Breast epithelium (tissue), 4 donors: ENCODE results near the gene BBS12. TPM values are rescaled to one million over a fixed set of nuclear protein-coding genes. Genes with fewer than 3 reads are reported as not detected.

Experiments
- DNase-seq, 2 donors: peaks; one replicate each; pipeline ENCODE4 v3.0.0-alpha.2; 2019; ENCODE audit warnings: low spot score in 2 of 2
- H3K27ac ChIP-seq, 2 donors: fragments of 200-600 bp; sonication (generic) in 1 of 2; one replicate each; pipeline ENCODE4 v1.5.1; 2016 to 2019; ENCODE audit warnings: mild to moderate bottlenecking in 1 of 2
- H3K27me3 ChIP-seq, 2 donors: fragments of 200-600 bp; sonication (generic) in 1 of 2; one replicate each; pipeline versions ENCODE4 v1.5.1 to v1.6.0; 2017 to 2019; ENCODE audit warnings: control low read depth in 1 of 2, mild to moderate bottlenecking in 1 of 2
- H3K36me3 ChIP-seq: fragments of 200-600 bp; one replicate; pipeline ENCODE4 v1.5.1; 2019
- H3K4me1 ChIP-seq, 2 donors: fragments of 200-600 bp; sonication (generic); one replicate each; pipeline ENCODE4 v1.5.1; 2016 to 2019; ENCODE audit warnings: control low read depth in 1 of 2
- H3K4me3 ChIP-seq, 3 donors: fragments of 200-600 bp; sonication (generic); 1 replicate in 2 of 3; 2 replicates in 1 of 3; pipeline ENCODE4 v1.5.1; 2016 to 2019; ENCODE audit warnings: mild to moderate bottlenecking in 3 of 3, moderate library complexity in 2 of 3
- H3K9me3 ChIP-seq, 2 donors: fragments of 200-600 bp; sonication (generic) in 1 of 2; one replicate each; pipeline ENCODE4 v1.5.1; 2016 to 2019; ENCODE audit warnings: control low read depth in 1 of 2
- CTCF ChIP-seq, 3 donors: fragments of 450-650 bp; IDR thresholded peaks; one replicate each; pipeline ENCODE4 v1.5.1; 2016 to 2017; ENCODE audit warnings: antibody characterized with exemption in 3 of 3, mild to moderate bottlenecking in 3 of 3, moderate library complexity in 3 of 3
- POLR2A ChIP-seq: fragments of 450-650 bp; IDR thresholded peaks from one replicate; pipeline ENCODE4 v1.6.1; 2016; ENCODE audit warnings: antibody characterized with exemption, mild to moderate bottlenecking, moderate library complexity
- POLR2AphosphoS5 ChIP-seq, 3 donors: sonication (generic); formaldehyde crosslinking; IDR thresholded peaks; one replicate each; pipeline ENCODE4 v1.6.1; 2017; ENCODE audit warnings: antibody characterized with exemption in 3 of 3
- intact Hi-C: fragments of 100-400 bp; cut with DNase I; formaldehyde crosslinking; loops from one replicate; pipeline ENCODE4 v1.15.1; 2023; ENCODE audit warnings: low total_unique reads
- total RNA-seq, 3 donors: library from RNA; depleted of rRNA; stranded (reverse); fragments of >200 nt; gene quantifications; one replicate each; pipeline ENCODE4 v1.1.0, GENCODE V29; 2016

The BBS12 gene
- total RNA-seq, 3 donors from 2014 or later, result 2.7 to 15.2 (median 5.6) TPM

- Histone ChIP-seq H3K36me3 (no peaks in the 10 kb centered on the region), H3K9me3 (no peaks in the 10 kb centered on the region), H3K4me3 (no peak overlapping the region), H3K4me1 (no peaks in the 10 kb centered on the region), H3K27me3 (no peaks in the 10 kb centered on the region), H3K27ac (peak overlapping the region; percentile 45 to 66)
- DNase-seq, result no peak
- TF ChIP-seq CTCF (IDR thresholded peaks at IDR 0.05) (no peak), POLR2AphosphoS5 (IDR thresholded peaks at IDR 0.05) (no peak), POLR2A (no peak)
- intact Hi-C loops, result no loop called here
Observed at GRCh38 chr4:122787940-122788339, 55.4 kb downstream of the BBS12 start.

DNA sequence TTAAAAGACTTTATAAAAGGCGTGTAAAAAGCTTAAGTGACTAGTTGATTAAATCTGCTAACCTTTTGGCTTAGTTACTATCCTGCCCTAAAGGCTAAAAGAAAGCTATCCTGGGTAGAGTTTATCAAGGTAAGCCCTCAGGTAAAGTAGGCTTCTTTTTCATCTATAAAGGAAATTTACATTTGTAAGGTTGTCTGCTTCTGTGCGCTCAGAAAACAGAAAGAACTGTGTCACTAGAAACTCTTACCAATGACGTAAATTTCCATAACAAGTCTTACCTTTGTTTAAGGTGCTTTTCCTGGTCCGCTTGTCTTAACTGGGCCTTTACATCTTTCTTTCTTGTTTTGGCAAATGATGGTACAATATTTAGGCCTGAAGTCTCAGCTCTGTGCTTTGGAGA lies 56.4 kb downstream of the BBS12 start:
- no peaks in the 10 kb centered on the region for H3K27me3 ChIP-seq
- TF ChIP-seq POLR2AphosphoS5 (IDR thresholded peaks at IDR 0.05), result no peak
- no peak for TF ChIP-seq CTCF (IDR thresholded peaks at IDR 0.05)
- TF ChIP-seq POLR2A, result no peak
- intact Hi-C loops, result no loop called here
- H3K4me3 ChIP-seq, result no peak overlapping the region
- DNase-seq, result no peak
- H3K4me1 ChIP-seq, result no peaks in the 10 kb centered on the region
- no peaks in the 10 kb centered on the region for H3K36me3 ChIP-seq
- no peaks in the 10 kb centered on the region for H3K9me3 ChIP-seq
- H3K27ac ChIP-seq, result peak overlapping the region in 1 of 2 donors; percentile 50

GRCh38 chr4:122793811-122794210 lies 61.3 kb downstream of the BBS12 start:
- no peaks in the 10 kb centered on the region for H3K9me3 ChIP-seq
- H3K4me3 ChIP-seq, result no peak overlapping the region
- TF ChIP-seq POLR2A (no peak), CTCF (IDR thresholded peaks at IDR 0.05) (no peak), POLR2AphosphoS5 (IDR thresholded peaks at IDR 0.05) (no peak)
- no peaks in the 10 kb centered on the region for H3K27me3 ChIP-seq
- H3K27ac ChIP-seq, result no peak overlapping the region
- no peak for DNase-seq
- intact Hi-C loops, result no loop called here
- no peaks in the 10 kb centered on the region for H3K4me1 ChIP-seq
- H3K36me3 ChIP-seq, result no peaks in the 10 kb centered on the region

Other genes starting within 250 kb of the BBS12 start
- gene IL21, start 111.6 kb upstream of the BBS12 start, total RNA-seq, result not detected
- gene FGF2, start 94.1 kb downstream of the BBS12 start, total RNA-seq, result 10 to 100 TPM; 21.6 to 53.6 (median 33.0) TPM
- gene NUDT6, start 189.9 kb downstream of the BBS12 start, total RNA-seq, result 10 to 100 TPM in 1 of 3 donors, 1 to 10 TPM in 2; 8.2 to 10.8 (median 8.5) TPM